Stomach (tissue), 4 donors: ENCODE data around the gene PLG.

Source experiments
- EP300 ChIP-seq: sonication (generic); formaldehyde crosslinking; IDR thresholded peaks from one replicate; pipeline ENCODE4 v1.6.1; 2017; ENCODE audit warnings: antibody characterized with exemption
- POLR2A ChIP-seq, 4 donors: fragments of 450-650 bp; IDR thresholded peaks; one replicate each; pipeline ENCODE4 v1.6.1; 2016; ENCODE audit warnings: antibody characterized with exemption in 4 of 4, control low read depth in 2 of 4, mild to moderate bottlenecking in 1 of 4, moderate library complexity in 1 of 4
- TF ChIP-seq, protein P1 (sequence below), 7 experiments: fragments of 450-650 bp in 4 of 7; fragments of 200-600 bp in 3 of 7; sonication (generic) in 3 of 7; IDR thresholded peaks; one replicate each; pipeline ENCODE4 v1.5.1; 2016 to 2019; ENCODE audit warnings: antibody characterized with exemption in 7 of 7, control low read depth in 2 of 7, mild to moderate bottlenecking in 1 of 7

DNA sequence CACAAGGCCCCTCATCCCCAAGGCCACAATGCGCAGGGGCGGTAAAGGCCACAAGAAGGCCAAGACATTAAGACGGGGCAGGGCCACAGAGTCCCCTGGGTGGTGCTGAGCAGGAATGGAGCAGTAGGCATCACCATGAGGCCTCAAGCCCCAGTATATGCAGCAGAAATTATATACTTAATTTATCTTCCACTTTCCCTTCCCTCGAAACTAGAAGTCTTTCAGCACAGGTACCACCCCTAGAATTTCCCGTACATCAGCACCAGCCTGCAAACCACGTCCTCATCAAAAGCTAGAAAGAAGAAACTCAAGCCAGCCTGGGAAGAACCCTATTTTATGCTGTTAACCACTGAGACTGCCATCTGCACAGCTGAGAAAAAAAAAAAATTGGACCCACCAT is 89.4 kb downstream of the PLG start:
- TF ChIP-seq, protein P1, sequence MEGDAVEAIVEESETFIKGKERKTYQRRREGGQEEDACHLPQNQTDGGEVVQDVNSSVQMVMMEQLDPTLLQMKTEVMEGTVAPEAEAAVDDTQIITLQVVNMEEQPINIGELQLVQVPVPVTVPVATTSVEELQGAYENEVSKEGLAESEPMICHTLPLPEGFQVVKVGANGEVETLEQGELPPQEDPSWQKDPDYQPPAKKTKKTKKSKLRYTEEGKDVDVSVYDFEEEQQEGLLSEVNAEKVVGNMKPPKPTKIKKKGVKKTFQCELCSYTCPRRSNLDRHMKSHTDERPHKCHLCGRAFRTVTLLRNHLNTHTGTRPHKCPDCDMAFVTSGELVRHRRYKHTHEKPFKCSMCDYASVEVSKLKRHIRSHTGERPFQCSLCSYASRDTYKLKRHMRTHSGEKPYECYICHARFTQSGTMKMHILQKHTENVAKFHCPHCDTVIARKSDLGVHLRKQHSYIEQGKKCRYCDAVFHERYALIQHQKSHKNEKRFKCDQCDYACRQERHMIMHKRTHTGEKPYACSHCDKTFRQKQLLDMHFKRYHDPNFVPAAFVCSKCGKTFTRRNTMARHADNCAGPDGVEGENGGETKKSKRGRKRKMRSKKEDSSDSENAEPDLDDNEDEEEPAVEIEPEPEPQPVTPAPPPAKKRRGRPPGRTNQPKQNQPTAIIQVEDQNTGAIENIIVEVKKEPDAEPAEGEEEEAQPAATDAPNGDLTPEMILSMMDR (IDR thresholded peaks at IDR 0.05), result no peak
- no peak for TF ChIP-seq EP300
- no peak for TF ChIP-seq POLR2A (IDR thresholded peaks at IDR 0.05)
